ENCODE results near the gene SIPA1.
A peak's percentile ranks its signal among the peaks of the same experiment; 100 is the strongest.

SIPA1 gene

DNA sequence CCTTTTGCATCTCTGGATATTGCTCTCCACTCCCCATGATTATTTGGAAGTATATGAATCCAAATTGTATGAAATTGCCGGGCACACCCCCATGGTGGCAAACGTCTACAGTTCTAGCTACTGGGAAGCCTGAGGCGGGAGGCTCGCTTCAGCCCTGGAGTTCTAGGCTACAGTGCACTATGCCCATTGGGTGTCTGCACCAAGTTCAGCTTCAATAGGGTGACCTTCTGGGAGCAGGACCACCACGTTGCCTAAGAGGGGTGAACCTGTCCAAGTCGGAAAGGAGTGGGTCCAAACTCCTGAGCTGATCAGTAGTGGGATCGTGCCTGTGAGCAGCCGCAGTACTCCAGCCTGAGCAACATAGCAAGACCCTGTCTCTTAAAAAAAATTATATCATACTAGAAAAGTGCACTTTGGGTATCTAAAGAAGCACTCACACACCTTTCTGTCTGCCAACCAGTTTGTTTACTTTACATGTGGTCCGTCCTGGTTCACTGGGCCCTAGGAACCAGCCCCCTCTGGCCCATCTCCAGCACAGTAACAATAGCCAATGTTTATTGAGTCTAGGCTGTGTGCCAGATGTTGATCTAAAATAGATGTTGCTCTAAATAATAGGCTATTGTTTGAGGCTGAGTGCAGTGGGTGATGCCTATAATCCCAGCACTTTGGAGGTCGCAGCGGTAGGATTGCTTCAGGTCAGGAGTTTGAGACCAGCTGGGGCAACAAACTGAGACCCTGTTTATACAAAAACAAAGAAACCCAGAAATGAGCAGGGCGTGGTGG is 57.7 kb downstream of the SIPA1 start:
- H3K4me3 ChIP-seq (ENCODE audit: low read length), result no peak overlapping the region
- TF ChIP-seq CTCF (conservative IDR thresholded peaks at IDR 0.05; ENCODE audit: low read length), result no peak
- DNase-seq (ENCODE audit: low read depth), result no peak

DNA sequence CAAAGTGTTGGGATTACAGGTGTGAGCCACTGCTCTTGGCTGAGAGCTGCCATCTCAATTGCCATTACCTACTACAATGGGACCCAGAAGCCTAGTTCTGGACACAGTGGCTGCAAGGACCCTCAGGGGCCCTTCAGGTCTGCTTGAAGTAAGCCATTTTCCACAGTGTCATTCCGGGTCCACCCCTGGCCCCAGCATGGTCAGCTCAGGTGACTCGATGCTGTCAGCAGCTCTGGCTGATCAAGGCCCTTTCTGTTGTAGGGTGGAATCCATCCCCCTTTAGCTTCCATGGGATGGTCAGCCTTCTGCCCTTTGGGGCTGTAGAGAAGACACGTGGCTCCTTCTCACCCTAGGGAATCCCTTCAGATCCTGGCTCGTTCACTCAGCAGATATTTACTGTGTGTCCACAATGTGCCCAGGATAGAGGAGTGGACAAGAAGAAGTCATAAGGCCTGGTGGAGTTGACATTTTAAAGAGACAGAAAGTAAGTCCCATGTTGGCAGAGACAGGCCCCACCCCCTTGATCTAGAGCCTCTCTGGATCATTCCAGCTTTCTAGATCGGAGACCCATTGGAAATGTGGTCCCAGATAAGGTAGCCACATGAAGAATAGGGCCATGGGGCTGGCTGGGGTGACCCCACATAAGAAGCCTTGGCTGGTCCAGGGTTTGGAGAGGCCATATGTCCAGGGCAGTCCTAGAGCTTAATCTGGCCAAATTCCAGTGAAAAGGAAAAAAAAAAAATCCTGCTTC is 59.1 kb downstream of the SIPA1 start:
- no peak for DNase-seq (ENCODE audit: low read depth)
- no peak for TF ChIP-seq CTCF (conservative IDR thresholded peaks at IDR 0.05; ENCODE audit: low read length)
- H3K4me3 ChIP-seq (ENCODE audit: low read length), result no peak overlapping the region

GRCh38 chr11:65698205-65698604 is 60.3 kb downstream of the SIPA1 start:
- DNase-seq (ENCODE audit: low read depth), result no peak
- no peak overlapping the region for H3K4me3 ChIP-seq (ENCODE audit: low read length)
- no peak for TF ChIP-seq CTCF (conservative IDR thresholded peaks at IDR 0.05; ENCODE audit: low read length)

- H3K4me3 ChIP-seq (ENCODE audit: low read length), result no peak overlapping the region
- no peak for DNase-seq (ENCODE audit: low read depth)
- TF ChIP-seq CTCF (conservative IDR thresholded peaks at IDR 0.05; ENCODE audit: low read length), result no peak
Observed at GRCh38 chr11:65699306-65699705, 61.4 kb downstream of the SIPA1 start.

- TF ChIP-seq CTCF (conservative IDR thresholded peaks at IDR 0.05; ENCODE audit: low read length), result no peak
- DNase-seq (ENCODE audit: low read depth), result peak; percentile 17
Observed at GRCh38 chr11:65700399-65700798, 62.5 kb downstream of the SIPA1 start.

More at GRCh38 chr11:65700399-65700798, 62.5 kb downstream of the SIPA1 start:
- H3K4me3 ChIP-seq (ENCODE audit: low read length), result no peak overlapping the region
